ENCODE data around the gene GRM7.

The GRM7 gene

GRCh38 chr3:6985848-6986247 is 124.9 kb downstream of the GRM7 start:
- DNase-seq = no peak

- no peak for DNase-seq
Measured at GRCh38 chr3:6989608-6990291, 128.8 kb downstream of the GRM7 start.

GRCh38 chr3:6994081-6994668 is 133.3 kb downstream of the GRM7 start:
- DNase-seq = no peak

- DNase-seq = no peak
Measured at GRCh38 chr3:7000501-7000900, 139.6 kb downstream of the GRM7 start.

- DNase-seq = no peak
Measured at GRCh38 chr3:7001370-7001769, 140.5 kb downstream of the GRM7 start.

- DNase-seq = no peak
Measured at GRCh38 chr3:7015683-7016440, 154.9 kb downstream of the GRM7 start.

GRCh38 chr3:7025581-7026300 is 164.8 kb downstream of the GRM7 start:
- no peak for DNase-seq

- DNase-seq = no peak
Measured at GRCh38 chr3:7029562-7029961, 168.6 kb downstream of the GRM7 start.

GRCh38 chr3:7038394-7038793 is 177.5 kb downstream of the GRM7 start:
- DNase-seq = no peak

GRCh38 chr3:7062714-7063113 is 201.8 kb downstream of the GRM7 start:
- no peak for DNase-seq

- DNase-seq = no peak
Measured at GRCh38 chr3:7070461-7070860, 209.5 kb downstream of the GRM7 start.

- DNase-seq = no peak
Measured at GRCh38 chr3:7074217-7074616, 213.3 kb downstream of the GRM7 start.

- DNase-seq = no peak
Measured at GRCh38 chr3:7075117-7075516, 214.2 kb downstream of the GRM7 start.

- DNase-seq = no peak
Measured at GRCh38 chr3:7075901-7076300, 215.0 kb downstream of the GRM7 start.

- no peak for DNase-seq
Measured at GRCh38 chr3:7082244-7082643, 221.3 kb downstream of the GRM7 start.

- DNase-seq = no peak
Measured at GRCh38 chr3:7086417-7086816, 225.5 kb downstream of the GRM7 start.

- DNase-seq = no peak
Measured at GRCh38 chr3:7095116-7095515, 234.2 kb downstream of the GRM7 start.

GRCh38 chr3:7100136-7100535 is 239.2 kb downstream of the GRM7 start:
- DNase-seq = no peak

- DNase-seq = no peak
Measured at GRCh38 chr3:7106635-7107034, 245.7 kb downstream of the GRM7 start.

- DNase-seq = no peak
Measured at GRCh38 chr3:7112523-7113056, 251.7 kb downstream of the GRM7 start.

- DNase-seq = no peak
Measured at GRCh38 chr3:7144697-7145308, 283.9 kb downstream of the GRM7 start.

- no peak for DNase-seq
Measured at GRCh38 chr3:7146529-7146928, 285.6 kb downstream of the GRM7 start.

- no peak for DNase-seq
Measured at GRCh38 chr3:7158516-7158915, 297.6 kb downstream of the GRM7 start.

Data from stimulated activated CD8-positive, alpha-beta memory T cell treated with anti-CD3 and anti-CD28 coated beads, Interleukin-4, amount 100 ng/mL, for 48 hours (primary cell).